Stimulated activated CD8-positive, alpha-beta memory T cell treated with anti-CD3 and anti-CD28 coated beads, Interleukin-4, amount 100 ng/mL, for 4 hours (primary cell): ENCODE results near the gene CCIN.
A peak's percentile ranks its signal among the peaks of the same experiment; 100 is the strongest.
"Not testable (repeated sequence)": the region's sequence is repeated elsewhere in the genome, so short reads cannot be mapped to it uniquely, and the experiment has no call there.

Experiments
- DNase-seq, 2 donors: peaks; one replicate each; pipeline ENCODE4 v3.0.0-alpha.2; 2020; ENCODE audit warnings: low read depth in 2 of 2, low spot score in 1 of 2

The CCIN gene

GRCh38 chr9:36169166-36169565 is at the start of gene CCIN:
Gene CCIN (plus strand): TSS chr9:36169388. CDS start chr9:36169503, 115 bp downstream.
- no peak for DNase-seq

GRCh38 chr9:36119476-36119875 is 49.7 kb upstream of the CCIN start:
- DNase-seq = no peak

GRCh38 chr9:36120705-36121104 is 48.5 kb upstream of the CCIN start:
- no peak for DNase-seq

GRCh38 chr9:36121971-36122370 is 47.2 kb upstream of the CCIN start:
- DNase-seq = no peak

- no peak for DNase-seq
Observed at GRCh38 chr9:36123515-36123914, 45.7 kb upstream of the CCIN start.

GRCh38 chr9:36125062-36125855 is 43.9 kb upstream of the CCIN start:
- no peak for DNase-seq

- no peak for DNase-seq
Observed at GRCh38 chr9:36126016-36126730, 43.0 kb upstream of the CCIN start.

GRCh38 chr9:36127652-36128244 is 41.4 kb upstream of the CCIN start:
- no peak for DNase-seq

GRCh38 chr9:36128349-36128748 is 40.8 kb upstream of the CCIN start:
- no peak for DNase-seq

- DNase-seq = no peak
Observed at GRCh38 chr9:36129139-36129538, 40.0 kb upstream of the CCIN start.

- DNase-seq = not testable (repeated sequence)
Observed at GRCh38 chr9:36131666-36132065, 37.5 kb upstream of the CCIN start.

GRCh38 chr9:36132086-36132485 is 37.1 kb upstream of the CCIN start:
- no peak for DNase-seq

GRCh38 chr9:36134761-36135505 is 34.3 kb upstream of the CCIN start:
- no peak for DNase-seq

- DNase-seq = no peak
Observed at GRCh38 chr9:36135741-36136271, 33.4 kb upstream of the CCIN start.

- peak in 1 of 2 donors; percentile 58 for DNase-seq
Observed at GRCh38 chr9:36136272-36136893, 32.8 kb upstream of the CCIN start, which contains the start of gene GLIPR2. Gene GLIPR2 (plus strand): TSS chr9:36136733. CDS start chr9:36136779, 46 bp downstream.

GRCh38 chr9:36136894-36137391 is 32.2 kb upstream of the CCIN start:
- no peak for DNase-seq

GRCh38 chr9:36137392-36138004 is 31.7 kb upstream of the CCIN start:
- DNase-seq = no peak

- DNase-seq = no peak
Observed at GRCh38 chr9:36138496-36138895, 30.7 kb upstream of the CCIN start.

GRCh38 chr9:36138901-36139300 is 30.3 kb upstream of the CCIN start:
- no peak for DNase-seq
